MCF 10A (cell line): ENCODE results near the gene DHPS. TPM values are rescaled to one million over a fixed set of nuclear protein-coding genes. Genes with fewer than 3 reads are reported as not detected.

ENCODE experiments used
- BruUV-seq: library from RNA; stranded (reverse); fragments of 400-500 nt; replicated peaks from 2 replicates; lab custom pipeline; 2021; lab: Mats Ljungman, UMichigan
- CTCF ChIA-PET: fragments of 300-600 bp; sonication (Branson Sonifier 250); formaldehyde crosslinking; extraction: SDS; loops from one replicate; lab custom pipeline; 2021; ENCODE audit warnings: antibody characterized with exemption, inconsistent platforms; lab: Yijun Ruan, JAX
- POLR2A ChIA-PET: fragments of 300-600, 350-650 bp; sonication (Branson Sonifier 250); formaldehyde crosslinking; extraction: SDS; loops from one replicate; lab custom pipeline; 2020; ENCODE audit warnings: antibody characterized with exemption, inconsistent platforms; lab: Yijun Ruan, JAX
- DNase-seq: peaks from one replicate; pipeline ENCODE4 v3.0.0-alpha.2; 2018; ENCODE audit not compliant: unreplicated experiment
- H3K27ac Mint-ChIP-seq: one replicate; pipeline ENCODE4 v1.8.0; 2022; ENCODE audit warnings: mild to moderate bottlenecking, low read depth, mixed read lengths; ENCODE audit not compliant: unreplicated experiment
- H3K27me3 Mint-ChIP-seq: one replicate; pipeline ENCODE4 v1.8.0; 2022; ENCODE audit warnings: mixed read lengths; ENCODE audit not compliant: insufficient read depth, unreplicated experiment
- H3K36me3 Mint-ChIP-seq: one replicate; pipeline ENCODE4 v1.8.0; 2022; ENCODE audit warnings: mild to moderate bottlenecking, moderate library complexity, mixed read lengths; ENCODE audit not compliant: insufficient read depth, unreplicated experiment
- H3K4me1 Mint-ChIP-seq: one replicate; pipeline ENCODE4 v1.8.0; 2022; ENCODE audit warnings: mixed read lengths; ENCODE audit not compliant: insufficient read depth, unreplicated experiment
- H3K4me3 Mint-ChIP-seq: one replicate; pipeline ENCODE4 v1.8.0; 2022; ENCODE audit warnings: mild to moderate bottlenecking, moderate library complexity, mixed read lengths; ENCODE audit not compliant: unreplicated experiment
- H3K9me3 Mint-ChIP-seq: one replicate; pipeline ENCODE4 v1.8.0; 2022; ENCODE audit warnings: mixed read lengths; ENCODE audit not compliant: unreplicated experiment
- CTCF ChIP-seq: fragments of 200-600 bp; IDR thresholded peaks from one replicate; pipeline ENCODE4 v1.8.0; 2022; ENCODE audit warnings: antibody characterized with exemption, mild to moderate bottlenecking; ENCODE audit not compliant: unreplicated experiment
- intact Hi-C: fragments of 100-400 bp; cut with micrococcal nuclease; formaldehyde crosslinking; loops from 2 replicates; pipeline ENCODE4 v1.14.1; 2022
- total RNA-seq: library from RNA; stranded (reverse); gene quantifications from 2 replicates; pipeline ENCODE4 v1.2.3, GENCODE V29; 2022

Gene DHPS
- total RNA-seq, 1 experiment from 2014 or later: 74.2 TPM

DNA sequence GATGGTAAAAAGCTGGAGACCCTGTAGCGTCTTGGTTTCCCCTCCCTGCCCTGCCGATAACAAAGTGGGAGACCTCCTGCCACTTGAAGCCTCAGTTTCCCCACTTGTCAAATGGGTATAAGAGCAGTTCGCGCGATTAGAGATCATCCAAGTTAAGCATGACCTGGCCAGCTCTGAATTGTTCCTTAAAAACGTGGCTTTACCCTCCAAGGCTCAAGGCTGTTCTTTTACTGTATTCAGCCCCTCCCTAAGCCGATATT, 41.6 kb upstream of the DHPS start:
- H3K4me1 Mint-ChIP-seq: peaks cover 12% of the 10 kb centered on the region
- intact Hi-C loops: loop anchor here (5.0 kb wide), 1 partner anchor 69 kb away; the partner anchor contains the start of gene JUNB
- DNase-seq: peak; percentile 27
- no peak for TF ChIP-seq CTCF
- peaks cover 51% of the 10 kb centered on the region for H3K36me3 Mint-ChIP-seq
- no peaks in the 10 kb centered on the region for H3K27me3 Mint-ChIP-seq
- CTCF ChIA-PET: interaction anchor here (0.6 to 3.8 kb wide), 12 partner anchors 11 to 800 kb away, joined by 3 to 32 read pairs (median 4); partner anchors contain the start of genes GET3 and TRIR
- H3K27ac Mint-ChIP-seq: peak overlapping the region; percentile 68
- BruUV-seq: no TSS peak
- POLR2A ChIA-PET: interaction anchor here (0.7 to 6.5 kb wide), 18 partner anchors 11 to 429 kb away, joined by 3 to 235 read pairs (median 5); partner anchors contain the start of genes BEST2, DHPS, DNASE2 and FBXW9
- H3K4me3 Mint-ChIP-seq: peak overlapping the region; percentile 96
- H3K9me3 Mint-ChIP-seq: no peaks in the 10 kb centered on the region

DNA sequence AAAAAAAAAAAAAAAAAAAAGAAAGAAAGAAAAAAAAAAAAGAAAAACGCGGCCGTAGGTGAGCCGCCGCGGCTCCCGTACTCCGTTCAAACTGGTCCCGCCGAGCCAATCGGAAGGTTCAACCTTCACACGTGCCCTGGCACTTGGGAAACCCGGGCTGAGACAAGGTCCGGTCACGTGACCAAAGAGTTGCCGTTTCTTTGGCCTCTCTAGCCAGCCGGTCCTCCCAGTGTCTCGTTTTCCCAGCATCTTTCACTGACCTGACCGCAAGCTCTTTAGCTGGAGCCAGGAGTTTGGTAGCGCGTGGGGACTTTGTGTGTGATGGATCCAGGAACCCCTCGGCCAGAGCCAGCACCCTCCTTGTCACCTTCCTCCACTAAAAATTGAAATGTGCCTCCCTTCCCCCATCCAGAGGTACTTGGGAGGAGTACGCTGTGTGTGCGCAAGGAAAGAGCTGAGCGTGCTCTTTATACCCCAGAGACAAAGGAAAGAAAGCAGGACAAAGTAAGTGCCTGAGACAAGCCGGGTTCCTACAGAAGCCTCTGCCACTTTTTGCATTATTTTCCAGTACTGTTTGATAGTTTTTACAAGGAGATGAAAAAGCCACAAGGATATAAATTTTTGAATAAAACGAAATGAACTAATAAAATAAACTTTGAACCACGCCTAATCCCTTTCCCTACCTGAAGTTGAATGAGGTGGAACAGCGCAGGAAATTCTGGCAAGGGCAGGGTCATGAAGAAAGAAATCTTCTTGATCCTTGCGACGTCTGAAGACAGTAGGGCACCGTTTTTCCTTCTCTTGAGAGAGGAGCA, 41.1 kb upstream of the DHPS start:
- Mint-ChIP-seq H3K4me1 (peaks cover 12% of the 10 kb centered on the region), H3K27ac (peak overlapping the region; percentile 96), H3K27me3 (no peaks in the 10 kb centered on the region), H3K4me3 (peak overlapping the region; percentile 96), H3K36me3 (peaks cover 53% of the 10 kb centered on the region), H3K9me3 (no peaks in the 10 kb centered on the region)
- intact Hi-C loops: loop anchor here (5.0 kb wide), 1 partner anchor 70 kb away; the partner anchor contains the start of gene JUNB
- CTCF ChIA-PET: interaction anchor here (0.6 to 3.8 kb wide), 13 partner anchors 9 to 799 kb away, joined by 3 to 32 read pairs (median 4); partner anchors contain the start of genes GET3 and TRIR
- TSS peak; percentile 95 for BruUV-seq
- POLR2A ChIA-PET: interaction anchor here (0.7 to 6.5 kb wide), 21 partner anchors 12 to 1345 kb away, joined by 3 to 235 read pairs (median 5); partner anchors contain the start of genes BEST2, DHPS, DNASE2 and FBXW9
- DNase-seq: peak; percentile 100
- TF ChIP-seq CTCF: no peak

DNA sequence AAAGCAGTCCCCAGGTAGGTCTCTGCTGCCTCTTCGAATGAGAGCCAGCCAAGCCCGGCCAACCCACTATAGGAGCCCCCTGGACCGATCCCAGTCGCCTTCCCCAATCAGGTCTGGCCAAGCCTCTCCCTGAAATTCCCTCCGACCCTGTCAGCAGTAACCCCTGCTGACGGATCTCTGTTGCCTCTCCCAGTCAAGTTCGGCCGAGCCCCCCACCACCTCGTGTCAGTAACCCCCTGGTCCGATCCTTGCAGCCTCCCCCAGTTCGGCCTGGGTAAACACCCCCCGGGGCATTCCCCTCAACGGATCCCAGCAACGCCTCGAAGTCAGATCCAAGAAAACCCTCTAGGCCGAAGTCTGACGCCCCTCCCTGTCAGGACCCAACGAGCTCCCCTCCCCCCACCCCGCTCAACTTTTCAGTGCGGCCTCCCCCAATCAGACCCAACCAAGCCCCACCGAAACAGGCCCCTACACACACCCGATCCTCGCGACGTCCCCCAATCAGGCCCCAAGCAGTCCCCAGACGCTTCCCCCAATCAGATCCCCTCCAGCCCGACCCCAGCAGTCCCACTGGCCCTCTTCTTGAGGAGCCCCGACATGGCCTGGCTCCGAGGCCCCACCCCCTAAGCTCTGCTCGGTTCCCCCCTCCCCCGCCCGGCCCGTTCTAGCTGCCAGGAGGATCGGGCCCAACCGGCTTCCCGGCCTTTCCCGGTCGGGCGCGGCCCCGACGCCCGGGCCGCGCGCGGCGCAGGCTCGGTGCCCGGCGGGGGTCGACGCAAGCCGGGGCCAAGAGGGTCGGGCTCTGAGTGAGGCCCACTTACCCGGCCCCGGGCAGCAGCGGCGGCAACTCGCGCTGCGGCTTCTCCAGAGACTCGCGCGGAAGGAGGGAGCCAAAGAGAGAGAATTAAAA, 40.2 kb upstream of the DHPS start:
- peak overlapping the region; percentile 96 for H3K27ac Mint-ChIP-seq
- DNase-seq: peak; percentile 56
- intact Hi-C loops: loop anchor here (5.0 kb wide), 1 partner anchor 70 kb away; the partner anchor contains the start of gene JUNB
- H3K9me3 Mint-ChIP-seq: no peaks in the 10 kb centered on the region
- H3K36me3 Mint-ChIP-seq: peaks cover 61% of the 10 kb centered on the region
- ChIA-PET CTCF (interaction anchor here (0.6 to 3.8 kb wide), 9 partner anchors 8 to 1004 kb away, joined by 3 to 32 read pairs (median 3); partner anchors contain the start of gene TRIR), POLR2A (interaction anchor here (0.6 to 6.5 kb wide), 20 partner anchors 13 to 1344 kb away, joined by 3 to 235 read pairs (median 4); partner anchors contain the start of genes DHPS, FBXW9, GADD45GIP1 and GET3)
- TF ChIP-seq CTCF: no peak
- H3K27me3 Mint-ChIP-seq: no peaks in the 10 kb centered on the region
- peak overlapping the region; percentile 96 for H3K4me3 Mint-ChIP-seq
- no TSS peak for BruUV-seq
- peaks cover 12% of the 10 kb centered on the region for H3K4me1 Mint-ChIP-seq
